NCI-H345 treated with DMSO at 0.1 percent for 48 hours (cell line): ENCODE data around the gene DPEP3.
A peak's percentile ranks its signal among the peaks of the same experiment; 100 is the strongest.
"Not testable (repeated sequence)": the region's sequence is repeated elsewhere in the genome, so short reads cannot be mapped to it uniquely, and the experiment has no call there.

Source experiments
- DNase-seq: peaks from one replicate; lab custom pipeline; 2025; ENCODE audit not compliant: unreplicated experiment; lab: John Stamatoyannopoulos, UW

Gene DPEP3

GRCh38 chr16:67979955-67980678, at the start of gene DPEP3:
Gene DPEP3, minus strand, starts transcription at chr16:67980499. Its CDS starts 119 bp downstream, at chr16:67980380.
- no peak for DNase-seq

- no peak for DNase-seq
Observed at GRCh38 chr16:68028996-68029395, 48.7 kb upstream of the DPEP3 start.

- peak; percentile 38 for DNase-seq
Observed at GRCh38 chr16:68022728-68023537, 42.6 kb upstream of the DPEP3 start, which contains the start of the genes DDX28 and DUS2. Gene DDX28, minus strand, starts transcription at chr16:68023232. Its CDS starts 30 bp downstream, at chr16:68023202. Gene DUS2, plus strand, starts transcription at chr16:68023284. Its CDS starts 14,740 bp downstream, at chr16:68038024.

- no peak for DNase-seq
Observed at GRCh38 chr16:68022278-68022727, 42.0 kb upstream of the DPEP3 start.

- no peak for DNase-seq
Observed at GRCh38 chr16:68021490-68021889, 41.2 kb upstream of the DPEP3 start.

- no peak for DNase-seq
Observed at GRCh38 chr16:68019167-68019680, 38.9 kb upstream of the DPEP3 start.

GRCh38 chr16:68015681-68016080, 35.4 kb upstream of the DPEP3 start, which contains the start of gene DPEP2NB:
Gene DPEP2NB, minus strand, starts transcription at chr16:68015911. Its CDS starts 141 bp downstream, at chr16:68015770.
- DNase-seq, result no peak

- no peak for DNase-seq
Observed at GRCh38 chr16:68013440-68013839, 33.1 kb upstream of the DPEP3 start.

- DNase-seq, result not testable (repeated sequence)
Observed at GRCh38 chr16:68009872-68010271, 29.6 kb upstream of the DPEP3 start.

- no peak for DNase-seq
Observed at GRCh38 chr16:68009157-68009735, 28.9 kb upstream of the DPEP3 start.

- no peak for DNase-seq
Observed at GRCh38 chr16:68005786-68006286, 25.5 kb upstream of the DPEP3 start.

GRCh38 chr16:68005211-68005610, 24.9 kb upstream of the DPEP3 start:
- no peak for DNase-seq

GRCh38 chr16:68003031-68003430, 22.7 kb upstream of the DPEP3 start:
- no peak for DNase-seq

GRCh38 chr16:68000450-68000849, 20.2 kb upstream of the DPEP3 start:
- DNase-seq, result no peak

- no peak for DNase-seq
Observed at GRCh38 chr16:67999985-68000384, 19.7 kb upstream of the DPEP3 start.

- not testable (repeated sequence) for DNase-seq
Observed at GRCh38 chr16:67998779-67999688, 18.7 kb upstream of the DPEP3 start, which contains the start of gene DPEP2. Gene DPEP2, minus strand, starts transcription at chr16:67999484. Its CDS starts 6,272 bp downstream, at chr16:67993212.

- DNase-seq, result not testable (repeated sequence)
Observed at GRCh38 chr16:67998231-67998778, 18.0 kb upstream of the DPEP3 start.

- DNase-seq, result no peak
Observed at GRCh38 chr16:67996666-67997065, 16.4 kb upstream of the DPEP3 start.

- DNase-seq, result no peak
Observed at GRCh38 chr16:67995423-67995822, 15.1 kb upstream of the DPEP3 start.

- DNase-seq, result not testable (repeated sequence)
Observed at GRCh38 chr16:67994040-67994408, 13.7 kb upstream of the DPEP3 start.
